Measurements from ENCODE around the gene ZNF436. TPM values are rescaled to one million over a fixed set of nuclear protein-coding genes. Genes with fewer than 3 reads are reported as not detected.

The ZNF436 gene
- total and polyA plus RNA-seq, 2 of the 8 experiments (the other 6 are each of a cell fraction or from before 2014, with no cell fraction given), result 0.65 to 1.8 TPM

DNA sequence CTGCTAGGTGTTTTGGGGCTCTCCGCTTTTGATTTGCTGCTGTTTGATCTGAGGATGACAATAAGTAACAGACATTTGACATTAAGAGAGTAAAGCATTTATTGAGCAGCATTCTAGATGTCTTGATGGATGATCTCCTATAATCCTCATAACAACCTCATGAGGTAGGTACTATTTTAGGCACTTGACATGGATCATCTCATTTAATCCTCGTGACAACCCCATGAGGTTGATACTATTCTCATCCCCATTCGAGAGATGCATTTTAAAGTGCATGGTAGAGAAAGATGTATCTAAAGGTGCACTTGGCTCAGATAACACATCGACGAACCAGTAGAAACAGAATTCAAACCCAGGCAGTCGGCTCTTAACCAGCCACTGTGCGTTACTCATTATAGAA, 28.3 kb upstream of the ZNF436 start:
- Histone ChIP-seq H3K4me1 (replicated peaks in 1 of 4; ENCODE audit: control insufficient read depth in 3 of 4, insufficient read depth in 4 of 4, low read length in 3 of 4) (peaks cover 0 to 10% (median 4%) of the 10 kb centered on the region in 4 experiments; a peak in 6 of 7 replicates), H3K4me3 (ENCODE audit: extremely low read depth in 1 of 4, insufficient read depth in 2 of 4, low read depth in 3 of 4, low read length in 4 of 4) (no peak overlapping the region), H2BK120ac (replicated peaks; ENCODE audit: low read depth, low read length) (no peak overlapping the region), H4K5ac (ENCODE audit: insufficient read length, low read depth, low read length) (no peak overlapping the region), H2BK20ac (ENCODE audit: low read length) (no peak overlapping the region), H3K9me3 (ENCODE audit: insufficient read depth in 2 of 2, low read depth in 1 of 2, low read length in 1 of 2) (peaks cover 2 to 3% of the 10 kb centered on the region in 2 experiments; a peak in 1 of 4 replicates), H3K79me1 (ENCODE audit: low read depth, low read length) (no peaks in the 10 kb centered on the region), H3K23ac (ENCODE audit: insufficient read length) (no peak overlapping the region), H3K36me3 (ENCODE audit: control insufficient read depth in 2 of 4, insufficient read depth in 4 of 4, low read length in 3 of 4) (no peaks in the 10 kb centered on the region), H3K18ac (ENCODE audit: extremely low read depth, low read length) (no peak overlapping the region), H2BK12ac (ENCODE audit: low read depth, low read length) (no peak overlapping the region), H4K91ac (replicated peaks; ENCODE audit: insufficient read length, low read length) (no peak overlapping the region), H3K27ac (ENCODE audit: low read depth, low read length) (no peak overlapping the region), H4K8ac (ENCODE audit: extremely low read depth, insufficient read depth, low read length) (no peak overlapping the region), H4K20me1 (replicated peaks in 1 of 2; ENCODE audit: control insufficient read depth in 1 of 2, insufficient read depth in 2 of 2, low read length in 2 of 2) (peaks cover 2 to 7% of the 10 kb centered on the region in 2 experiments), H2AFZ (ENCODE audit: low read length) (no peak overlapping the region), H2BK15ac (ENCODE audit: low read length) (no peak overlapping the region), H3K9ac (replicated peaks in 1 of 4; ENCODE audit: extremely low read depth in 1 of 4, low read depth in 3 of 4, low read length in 3 of 4) (no peak overlapping the region), H2AK5ac (ENCODE audit: low read depth, low read length) (no peak overlapping the region), H3K4me2 (ENCODE audit: insufficient read depth in 1 of 2, low read depth in 2 of 2, low read length in 2 of 2) (no peak overlapping the region), H3K56ac (replicated peaks; ENCODE audit: insufficient read length, low read depth, low read length) (no peak overlapping the region), H3K79me2 (ENCODE audit: control insufficient read depth in 1 of 2, insufficient read depth in 2 of 2, low read length in 2 of 2) (no peaks in the 10 kb centered on the region), H3K4ac (replicated peaks; ENCODE audit: insufficient read length, low read depth, low read length) (no peak overlapping the region), H3K14ac (ENCODE audit: insufficient read length) (no peak overlapping the region), H2BK5ac (ENCODE audit: low read depth, low read length) (no peak overlapping the region), H3K23me2 (ENCODE audit: low read depth, low read length) (peaks cover 4% of the 10 kb centered on the region), H3K27me3 (replicated peaks in 1 of 4; ENCODE audit: control insufficient read depth in 3 of 4, extremely low read depth in 1 of 4, insufficient read depth in 3 of 4, low read length in 3 of 4) (peaks cover 35 to 89% (median 70%) of the 10 kb centered on the region in 4 experiments)
- TF ChIP-seq SIN3A (conservative IDR thresholded peaks at IDR 0.05 in 1 of 2, IDR thresholded peaks at IDR 0.05 in 1 of 2; ENCODE audit: low read depth in 1 of 2, low read length in 2 of 2), result no peak
- no peak for TF ChIP-seq RXRA (IDR thresholded peaks at IDR 0.05; ENCODE audit: insufficient read depth, low read depth, low read length)
- no peak for TF ChIP-seq RFX5 (IDR thresholded peaks at IDR 0.05; ENCODE audit: borderline replicate concordance, low read depth, low read length)
- TF ChIP-seq EZH2 (IDR thresholded peaks at IDR 0.05; ENCODE audit: low read depth, low read length, severe bottlenecking), result no peak
- 81% methylated on average over 7 of the region's 7 CpGs; no CpG with 5 or more reads in 1 of the 2 experiments for WGBS, 2 experiments (ENCODE audit: extremely low coverage in 1 of 2, insufficient coverage in 1 of 2, insufficient read length in 1 of 2, insufficient replicate concordance in 2 of 2, low coverage in 1 of 2, low lambda C conversion rate in 2 of 2, missing lambda C conversion rate in 1 of 2)
- ChIA-PET POLR2A (ENCODE audit: partially characterized antibody) (no interaction called here), CTCF (ENCODE audit: partially characterized antibody) (no interaction called here)
- no peak for DNase-seq (ENCODE audit: low read depth in 1 of 2, low spot score in 2 of 2)
- FAIRE-seq, result no peak
